GM19193 (cell line): Measurements from ENCODE around the gene DDX19B.

Experiments
- POLR2A ChIP-seq: IDR thresholded peaks from 4 replicates; pipeline ENCODE4 v1.6.1; 2011; ENCODE audit not compliant: insufficient read depth, insufficient read length; ENCODE audit errors: extremely low read depth

Gene DDX19B

GRCh38 chr16:70378869-70379493 is 80.0 kb downstream of the DDX19B start:
- TF ChIP-seq POLR2A: no peak

DNA sequence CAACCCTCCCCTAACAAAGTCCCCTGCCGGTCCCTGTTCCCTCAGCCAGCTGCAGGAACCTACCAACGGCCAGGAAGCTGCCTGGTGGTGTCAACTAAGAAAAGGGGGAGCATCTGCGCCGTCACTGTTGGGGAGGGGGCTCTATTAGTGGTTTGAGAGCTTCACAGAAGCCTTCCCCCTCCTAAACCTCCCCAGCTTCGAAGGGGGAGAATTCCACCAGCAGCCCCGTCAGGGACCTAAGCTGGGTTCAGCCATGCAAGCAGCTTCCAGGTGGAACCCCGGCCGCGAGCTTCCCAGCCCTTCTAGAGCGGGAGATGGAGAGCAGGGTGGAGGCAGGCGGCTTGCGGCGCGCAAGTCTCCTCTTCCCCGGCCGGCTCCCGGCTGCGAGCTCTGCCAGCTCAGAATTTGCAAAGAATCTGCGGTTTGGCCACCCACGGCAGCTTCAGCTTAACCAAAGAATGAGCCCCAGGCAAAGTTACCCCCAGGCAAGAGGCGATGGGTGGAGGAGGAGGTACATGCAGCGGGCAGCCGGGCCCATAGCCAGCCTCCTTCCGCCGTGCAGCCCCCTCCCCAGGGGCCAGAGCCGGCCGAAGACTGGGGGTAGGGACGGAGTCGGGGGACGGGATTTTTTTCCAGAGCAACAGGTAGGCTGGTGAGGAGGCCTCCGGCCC is 81.4 kb downstream of the DDX19B start:
- peak; percentile 54 for TF ChIP-seq POLR2A

GRCh38 chr16:70380919-70381603 is 82.1 kb downstream of the DDX19B start:
- TF ChIP-seq POLR2A: peak; percentile 96

- TF ChIP-seq POLR2A: peak; percentile 29
Observed at GRCh38 chr16:70381604-70382342, 82.8 kb downstream of the DDX19B start.

DNA sequence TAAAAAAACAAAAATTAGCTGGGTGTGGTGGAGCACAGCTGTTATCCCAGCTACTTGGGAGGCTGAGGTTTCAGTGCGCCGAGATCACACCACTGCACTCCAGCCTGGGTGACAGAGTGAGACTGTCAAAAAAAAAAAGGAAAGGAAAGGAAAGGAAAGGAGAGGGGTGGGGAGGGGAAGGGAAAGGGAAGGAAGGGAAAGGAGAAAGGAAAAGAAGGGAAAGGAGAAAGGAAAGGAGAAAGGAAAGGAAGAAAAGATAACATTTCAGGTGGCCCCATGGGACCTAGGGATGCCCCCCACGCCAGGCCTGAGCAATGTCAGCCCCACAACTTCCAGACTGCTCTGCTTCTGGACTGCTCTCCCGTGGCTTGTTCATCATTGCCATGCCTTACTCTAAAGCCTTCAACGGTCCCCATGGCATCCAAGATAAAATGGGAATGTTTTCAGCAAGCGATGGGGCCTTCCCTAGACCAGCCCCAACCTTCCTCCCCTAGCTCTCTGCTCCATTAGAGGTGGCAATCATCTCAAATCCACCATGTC is 84.5 kb downstream of the DDX19B start:
- TF ChIP-seq POLR2A: no peak
